ENCODE results near the gene RPS29. TPM values are rescaled to one million over a fixed set of nuclear protein-coding genes. Genes with fewer than 3 reads are reported as not detected.

The RPS29 gene
- polyA plus RNA-seq, 1 donor from 2014 or later: 6,695 TPM

GRCh38 chr14:49582113-49582977 lies 3.8 kb downstream of the RPS29 start:
- H3K4me3 ChIP-seq (ENCODE audit: low read length): no peak overlapping the region
- no peaks in the 10 kb centered on the region for H3K36me3 ChIP-seq (ENCODE audit: insufficient read depth, low read length)
- no peaks in the 10 kb centered on the region for H3F3A ChIP-seq (ENCODE audit: insufficient read depth, low read length, poor library complexity, severe bottlenecking)
- H3K9ac ChIP-seq (ENCODE audit: low read length): no peak overlapping the region
- H3K27me3 ChIP-seq (ENCODE audit: insufficient read depth, low read depth, low read length): no peaks in the 10 kb centered on the region
- no peaks in the 10 kb centered on the region for H4K20me1 ChIP-seq (ENCODE audit: insufficient read depth)
- TF ChIP-seq MXI1 (conservative IDR thresholded peaks at IDR 0.05; ENCODE audit: poor library complexity, severe bottlenecking) (no peak), REST (IDR thresholded peaks at IDR 0.05; ENCODE audit: borderline replicate concordance) (no peak), EP300 (conservative IDR thresholded peaks at IDR 0.05; ENCODE audit: poor library complexity, severe bottlenecking) (no peak), RAD21 (conservative IDR thresholded peaks at IDR 0.05) (no peak), CTCF (IDR thresholded peaks at IDR 0.05; ENCODE audit: poor library complexity, severe bottlenecking) (no peak), SMC3 (conservative IDR thresholded peaks at IDR 0.05; ENCODE audit: poor library complexity) (no peak), TAF1 (IDR thresholded peaks at IDR 0.05; ENCODE audit: low read depth) (no peak), EZH2 (IDR thresholded peaks at IDR 0.05; ENCODE audit: borderline replicate concordance, insufficient read depth, low read length, poor library complexity, severe bottlenecking) (no peak), POLR2AphosphoS5 (IDR thresholded peaks at IDR 0.05) (no peak)
- peaks cover 57% of the 10 kb centered on the region for H3K79me2 ChIP-seq (replicated peaks; ENCODE audit: insufficient read depth, low read length)
- H3K9me3 ChIP-seq (ENCODE audit: low read length): no peaks in the 10 kb centered on the region
- no peak overlapping the region for H2AFZ ChIP-seq (ENCODE audit: low read depth, low read length)
- H3K27ac ChIP-seq (ENCODE audit: low read length): no peak overlapping the region
- H3K9me2 ChIP-seq (ENCODE audit: insufficient read depth, low read length): no peaks in the 10 kb centered on the region
- no peak overlapping the region for H3K4me2 ChIP-seq (ENCODE audit: low read length)

- Histone ChIP-seq H3K27me3 (ENCODE audit: insufficient read depth, low read depth, low read length) (no peaks in the 10 kb centered on the region), H3K4me3 (ENCODE audit: low read length) (no peak overlapping the region), H3K9me2 (ENCODE audit: insufficient read depth, low read length) (no peaks in the 10 kb centered on the region), H3K79me2 (replicated peaks; ENCODE audit: insufficient read depth, low read length) (peaks cover 57% of the 10 kb centered on the region), H2AFZ (ENCODE audit: low read depth, low read length) (no peak overlapping the region), H3K4me2 (ENCODE audit: low read length) (no peak overlapping the region), H3K36me3 (ENCODE audit: insufficient read depth, low read length) (no peaks in the 10 kb centered on the region), H3K9me3 (ENCODE audit: low read length) (no peaks in the 10 kb centered on the region), H4K20me1 (ENCODE audit: insufficient read depth) (no peaks in the 10 kb centered on the region), H3F3A (ENCODE audit: insufficient read depth, low read length, poor library complexity, severe bottlenecking) (no peaks in the 10 kb centered on the region), H3K27ac (ENCODE audit: low read length) (no peak overlapping the region), H3K9ac (ENCODE audit: low read length) (no peak overlapping the region)
- no peak for TF ChIP-seq EP300 (conservative IDR thresholded peaks at IDR 0.05; ENCODE audit: poor library complexity, severe bottlenecking)
- no peak for TF ChIP-seq REST (IDR thresholded peaks at IDR 0.05; ENCODE audit: borderline replicate concordance)
- TF ChIP-seq EZH2 (IDR thresholded peaks at IDR 0.05; ENCODE audit: borderline replicate concordance, insufficient read depth, low read length, poor library complexity, severe bottlenecking): no peak
- no peak for TF ChIP-seq RAD21 (conservative IDR thresholded peaks at IDR 0.05)
- TF ChIP-seq SMC3 (conservative IDR thresholded peaks at IDR 0.05; ENCODE audit: poor library complexity): no peak
- no peak for TF ChIP-seq TAF1 (IDR thresholded peaks at IDR 0.05; ENCODE audit: low read depth)
- no peak for TF ChIP-seq POLR2AphosphoS5 (IDR thresholded peaks at IDR 0.05)
- no peak for TF ChIP-seq MXI1 (conservative IDR thresholded peaks at IDR 0.05; ENCODE audit: poor library complexity, severe bottlenecking)
- TF ChIP-seq CTCF (IDR thresholded peaks at IDR 0.05; ENCODE audit: poor library complexity, severe bottlenecking): no peak
Observed at GRCh38 chr14:49581209-49582112, 4.7 kb downstream of the RPS29 start.
